B cell (primary cell): ENCODE measurements around the gene SLC35B2. TPM values are rescaled to one million over a fixed set of nuclear protein-coding genes. Genes with fewer than 3 reads are reported as not detected.

Experiments used
- ATAC-seq: fragments of 200-7000 bp; cut with Tn5 transposase; one replicate; pipeline ENCODE4 v1.10.0; 2021; ENCODE audit warnings: low read depth, mild to moderate bottlenecking, moderate number of reproducible peaks, moderate library complexity
- CTCF ChIA-PET: fragments of 350-600 bp; sonication (Branson Sonifier 250); formaldehyde crosslinking; loops from one replicate; lab custom pipeline; 2021; ENCODE audit warnings: antibody characterized with exemption, inconsistent platforms; lab: Charles Lee
- POLR2A ChIA-PET: fragments of 350-600 bp; sonication (Branson Sonifier 250); formaldehyde crosslinking; loops from one replicate; lab custom pipeline; 2021; ENCODE audit warnings: antibody characterized with exemption; lab: Charles Lee
- DNase-seq: peaks from one replicate; pipeline ENCODE4 v3.0.0; 2013
- H2AFZ ChIP-seq: 2 replicates; pipeline ENCODE4 v1.6.1; 2012; ENCODE audit warnings: mild to moderate bottlenecking, low read depth, low read length; ENCODE audit not compliant: insufficient read depth, poor library complexity, severe bottlenecking
- H3K27ac ChIP-seq, 2 donors: 1 replicate in 1 of 2; 2 replicates in 1 of 2; pipeline ENCODE4 v1.5.1; 2012 to 2013; ENCODE audit warnings: low read length in 2 of 2, mild to moderate bottlenecking in 2 of 2, moderate library complexity in 1 of 2
- H3K27me3 ChIP-seq, 4 experiments: fragments of 200-600 bp in 1 of 4; sonication (generic) in 1 of 4; replicated peaks in 1 of 4; 1 replicate in 2 of 4; 2 replicates in 2 of 4; pipeline versions ENCODE4 v1.6.1 to v1.7.0; 2013 to 2016; ENCODE audit warnings: low read length in 3 of 4, mild to moderate bottlenecking in 2 of 4, mixed read lengths in 1 of 4, moderate library complexity in 1 of 4; ENCODE audit not compliant: insufficient read depth in 4 of 4, control insufficient read depth in 3 of 4; ENCODE audit errors: control extremely low read depth in 1 of 4
- H3K36me3 ChIP-seq, 2 experiments: replicated peaks in 1 of 2; 1 replicate in 1 of 2; 2 replicates in 1 of 2; pipeline versions ENCODE4 v1.6.1 to v1.7.1; 2013; ENCODE audit warnings: low read length in 1 of 2; ENCODE audit not compliant: insufficient read depth in 2 of 2, control insufficient read depth in 1 of 2; ENCODE audit errors: control extremely low read depth in 1 of 2, extremely low read depth in 1 of 2
- H3K4me1 ChIP-seq, 2 donors: fragments of 200-600 bp in 1 of 2; sonication (generic) in 1 of 2; 1 replicate in 1 of 2; 2 replicates in 1 of 2; pipeline versions ENCODE4 v1.5.1 to v1.6.1; 2013 to 2017; ENCODE audit warnings: low read length in 2 of 2; ENCODE audit not compliant: control insufficient read depth in 2 of 2, insufficient read depth in 2 of 2
- H3K4me2 ChIP-seq: replicated peaks from 2 replicates; pipeline ENCODE3; 2012; ENCODE audit warnings: mild to moderate bottlenecking, low read depth, low read length; ENCODE audit not compliant: poor library complexity, severe bottlenecking
- H3K4me3 ChIP-seq, 5 experiments: fragments of 200-600 bp in 1 of 5; sonication (generic) in 1 of 5; 1 replicate in 3 of 5; 2 replicates in 2 of 5; pipeline versions ENCODE4 v1.5.1 to v1.7.0; 2011 to 2016; ENCODE audit warnings: low read length in 4 of 5, mild to moderate bottlenecking in 4 of 5, low read depth in 2 of 5, control low read depth in 1 of 5, moderate library complexity in 1 of 5; ENCODE audit not compliant: insufficient read depth in 1 of 5; ENCODE audit errors: control extremely low read depth in 1 of 5, extremely low read depth in 1 of 5
- H3K79me2 ChIP-seq: fragments of 200-600 bp; sonication (generic); one replicate; pipeline ENCODE4 v1.6.0; 2016; ENCODE audit warnings: low read length; ENCODE audit not compliant: control insufficient read depth, insufficient read depth
- H3K9ac ChIP-seq: fragments of 200-600 bp; sonication (generic); 2 replicates; pipeline ENCODE4 v1.6.1; 2017; ENCODE audit warnings: mild to moderate bottlenecking, low read length, moderate library complexity
- H3K9me3 ChIP-seq, 3 donors: one replicate each; pipeline versions ENCODE4 v1.6.1 to v1.7.1; 2013; ENCODE audit warnings: low read length in 2 of 3; ENCODE audit not compliant: control insufficient read depth in 2 of 3, insufficient read depth in 1 of 3; ENCODE audit errors: control extremely low read depth in 1 of 3
- H4K20me1 ChIP-seq: 2 replicates; pipeline ENCODE4 v1.6.0; 2012; ENCODE audit warnings: mild to moderate bottlenecking, low read length; ENCODE audit not compliant: insufficient read depth, control insufficient read depth, poor library complexity, severe bottlenecking
- H3K27ac Mint-ChIP-seq: one replicate; pipeline ENCODE4 v1.8.0; 2021; ENCODE audit warnings: mixed read lengths
- H3K27me3 Mint-ChIP-seq: one replicate; pipeline ENCODE4 v1.8.0; 2021; ENCODE audit warnings: mixed read lengths
- H3K4me1 Mint-ChIP-seq: one replicate; pipeline ENCODE4 v1.8.0; 2021; ENCODE audit warnings: mixed read lengths
- H3K4me3 Mint-ChIP-seq: one replicate; pipeline ENCODE4 v1.8.0; 2021; ENCODE audit warnings: mixed read lengths
- H3K9me3 Mint-ChIP-seq: one replicate; pipeline ENCODE4 v1.8.0; 2022; ENCODE audit warnings: mixed read lengths; ENCODE audit not compliant: insufficient read depth
- EZH2 ChIP-seq: IDR thresholded peaks from 2 replicates; pipeline ENCODE4 v1.6.1; 2012; ENCODE audit warnings: borderline replicate concordance, low read depth, mild to moderate bottlenecking, moderate library complexity, low read length; ENCODE audit not compliant: insufficient read depth, poor library complexity, severe bottlenecking
- WGBS: methylation state at CpG from one replicate; pipeline ENCODE4 v1.1.5; 2013; ENCODE audit warnings: missing lambda C conversion rate; ENCODE audit not compliant: insufficient coverage; 5-methylcytosine and 5-hydroxymethylcytosine counted together
- intact Hi-C: fragments of 100-400 bp; cut with micrococcal nuclease; formaldehyde crosslinking; loops from one replicate; pipeline ENCODE4 v1.10.0; 2022
- polyA plus RNA-seq: library from polyadenylated mRNA; depleted of rRNA; stranded (reverse); fragments of >200 nt; gene quantifications from 2 replicates; pipeline ENCODE4 v1.2.3, GENCODE V29; 2012
- total RNA-seq, 2 donors: library from RNA; stranded (reverse); fragments of 120-200 nt in 1 of 2; gene quantifications; 1 replicate in 1 of 2; 2 replicates in 1 of 2; pipeline versions ENCODE4 v1.2.3 to v1.2.4, GENCODE V29; 2013 to 2022
- TF ChIP-seq, protein P1 (sequence below): fragments of 200-600 bp; IDR thresholded peaks from one replicate; pipeline ENCODE4 v1.8.0; 2022; ENCODE audit warnings: antibody characterized with exemption, mild to moderate bottlenecking

The SLC35B2 gene
- total and polyA plus RNA-seq, 2 donors (not counting 1 experiment from before 2014, with no cell fraction given) = 30.0 to 35.2 TPM

GRCh38 chr6:44227148-44227793 lies 30.1 kb downstream of the SLC35B2 start:
- no peaks in the 10 kb centered on the region for H3K27me3 Mint-ChIP-seq
- H3K27ac Mint-ChIP-seq = no peak overlapping the region
- Histone ChIP-seq H3K27me3 (peaks cover 0 to 2% (median 0%) of the 10 kb centered on the region in 4 experiments), H3K4me1 (peaks cover 12 to 17% of the 10 kb centered on the region in 2 donors), H3K9ac (no peak overlapping the region), H3K27ac (no peak overlapping the region), H3K4me3 (no peak overlapping the region), H3K4me2 (no peak overlapping the region), H4K20me1 (no peaks in the 10 kb centered on the region), H3K9me3 (no peaks in the 10 kb centered on the region), H3K79me2 (peaks cover 5% of the 10 kb centered on the region), H3K36me3 (no peaks in the 10 kb centered on the region), H2AFZ (no peak overlapping the region)
- TF ChIP-seq, protein P1, sequence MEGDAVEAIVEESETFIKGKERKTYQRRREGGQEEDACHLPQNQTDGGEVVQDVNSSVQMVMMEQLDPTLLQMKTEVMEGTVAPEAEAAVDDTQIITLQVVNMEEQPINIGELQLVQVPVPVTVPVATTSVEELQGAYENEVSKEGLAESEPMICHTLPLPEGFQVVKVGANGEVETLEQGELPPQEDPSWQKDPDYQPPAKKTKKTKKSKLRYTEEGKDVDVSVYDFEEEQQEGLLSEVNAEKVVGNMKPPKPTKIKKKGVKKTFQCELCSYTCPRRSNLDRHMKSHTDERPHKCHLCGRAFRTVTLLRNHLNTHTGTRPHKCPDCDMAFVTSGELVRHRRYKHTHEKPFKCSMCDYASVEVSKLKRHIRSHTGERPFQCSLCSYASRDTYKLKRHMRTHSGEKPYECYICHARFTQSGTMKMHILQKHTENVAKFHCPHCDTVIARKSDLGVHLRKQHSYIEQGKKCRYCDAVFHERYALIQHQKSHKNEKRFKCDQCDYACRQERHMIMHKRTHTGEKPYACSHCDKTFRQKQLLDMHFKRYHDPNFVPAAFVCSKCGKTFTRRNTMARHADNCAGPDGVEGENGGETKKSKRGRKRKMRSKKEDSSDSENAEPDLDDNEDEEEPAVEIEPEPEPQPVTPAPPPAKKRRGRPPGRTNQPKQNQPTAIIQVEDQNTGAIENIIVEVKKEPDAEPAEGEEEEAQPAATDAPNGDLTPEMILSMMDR = no peak
- TF ChIP-seq EZH2 = no peak
- WGBS = 98% methylated on average over 6 of the region's 7 CpGs
- DNase-seq (no peak), ATAC-seq (no peak)
- H3K9me3 Mint-ChIP-seq = no peaks in the 10 kb centered on the region
- ChIA-PET CTCF (interaction anchor here (0.9 to 1.8 kb wide), 4 partner anchors 9 to 30 kb away, joined by 3 to 6 read pairs (median 4); no protein-coding TSS in a partner anchor), POLR2A (no interaction called here)
- peaks cover 16% of the 10 kb centered on the region for H3K4me1 Mint-ChIP-seq
- intact Hi-C loops = no loop called here
- H3K4me3 Mint-ChIP-seq = no peak overlapping the region
